ENCODE measurements around the gene TMEM43. TPM values are rescaled to one million over a fixed set of nuclear protein-coding genes. Genes with fewer than 3 reads are reported as not detected.

The TMEM43 gene
- total RNA-seq, 4 donors from 2014 or later = 64.0 to 140 (median 76.3) TPM

GRCh38 chr3:14123308-14124222, 1.3 kb upstream of the TMEM43 start:
- WGBS, 2 donors = 37 to 53% methylated on average over 10 to 14 of the region's 15 CpGs
- intact Hi-C loops (cut with DNase I) = no loop called here
- Histone ChIP-seq H3K4me1 (peaks cover 26 to 78% (median 42%) of the 10 kb centered on the region in 3 donors), H3K9me3 (no peaks in the 10 kb centered on the region), H3K27me3 (no peaks in the 10 kb centered on the region), H3K4me3 (peak overlapping the region; percentile 77 to 89 (median 87)), H3K27ac (peak overlapping the region; percentile 94 to 99 (median 97)), H3K36me3 (peaks cover 0 to 35% (median 2%) of the 10 kb centered on the region in 3 donors)
- DNase-seq = no peak
- no peak for TF ChIP-seq CTCF (IDR thresholded peaks at IDR 0.05)
- TF ChIP-seq POLR2A (IDR thresholded peaks at IDR 0.05) = no peak

GRCh38 chr3:14124223-14124614, 633 bp upstream of the TMEM43 start:
- peak overlapping the region; percentile 77 to 89 (median 87) for H3K4me3 ChIP-seq
- peaks cover 26 to 73% (median 36%) of the 10 kb centered on the region in 3 donors for H3K4me1 ChIP-seq
- intact Hi-C loops (cut with DNase I) = no loop called here
- peaks cover 0 to 41% (median 7%) of the 10 kb centered on the region in 3 donors for H3K36me3 ChIP-seq
- H3K9me3 ChIP-seq = no peaks in the 10 kb centered on the region
- DNase-seq = no peak
- WGBS, 2 donors = 0% methylated on average over 10 to 16 of the region's 37 CpGs
- no peak for TF ChIP-seq CTCF (IDR thresholded peaks at IDR 0.05)
- no peak for TF ChIP-seq POLR2A (IDR thresholded peaks at IDR 0.05)
- no peaks in the 10 kb centered on the region for H3K27me3 ChIP-seq
- peak overlapping the region; percentile 94 to 99 (median 97) for H3K27ac ChIP-seq

GRCh38 chr3:14125193-14126016, 553 bp downstream of the TMEM43 start:
- Histone ChIP-seq H3K4me1 (peaks cover 26 to 62% (median 34%) of the 10 kb centered on the region in 3 donors), H3K4me3 (peak overlapping the region; percentile 77 to 89 (median 87)), H3K27me3 (no peaks in the 10 kb centered on the region), H3K27ac (peak overlapping the region; percentile 94 to 99 (median 97)), H3K9me3 (no peaks in the 10 kb centered on the region), H3K36me3 (peaks cover 7 to 48% (median 19%) of the 10 kb centered on the region in 3 donors)
- TF ChIP-seq CTCF (IDR thresholded peaks at IDR 0.05) (peak in 1 of 6 experiments; percentile 15), POLR2A (IDR thresholded peaks at IDR 0.05) (peak in 3 of 4 donors; percentile 33 to 59 (median 54))
- DNase-seq = no peak
- intact Hi-C loops (cut with DNase I) = no loop called here
- WGBS, 2 donors = 0% methylated on average over 6 to 19 of the region's 44 CpGs

- TF ChIP-seq CTCF (IDR thresholded peaks at IDR 0.05) = no peak
- TF ChIP-seq POLR2A (IDR thresholded peaks at IDR 0.05) = no peak
- Histone ChIP-seq H3K27ac (peak overlapping the region; percentile 94 to 99 (median 97)), H3K4me3 (peak overlapping the region; percentile 77 to 89 (median 87)), H3K4me1 (peaks cover 26 to 69% (median 34%) of the 10 kb centered on the region in 3 donors), H3K36me3 (peaks cover 15 to 54% (median 28%) of the 10 kb centered on the region in 3 donors), H3K27me3 (no peaks in the 10 kb centered on the region), H3K9me3 (no peaks in the 10 kb centered on the region)
- WGBS, 2 donors = 34 to 42% methylated on average over 6 to 11 of the region's 11 CpGs
- intact Hi-C loops (cut with DNase I) = no loop called here
- DNase-seq = no peak
Observed at GRCh38 chr3:14126017-14126886, 1.4 kb downstream of the TMEM43 start.
